GM12878 (cell line): ENCODE measurements around the gene ANTKMT. TPM values are rescaled to one million over a fixed set of nuclear protein-coding genes. Genes with fewer than 3 reads are reported as not detected.

Experiments
- ATAC-seq: fragments of 200-7000 bp; cut with Tn5 transposase; 3 replicates; pipeline ENCODE4 v1.9.1; 2020; ENCODE audit warnings: mild to moderate bottlenecking, moderate library complexity
- BruUV-seq: library from RNA; stranded (reverse); fragments of 400-500 nt; replicated peaks from 2 replicates; lab custom pipeline; 2021; lab: Mats Ljungman, UMichigan
- CTCF ChIA-PET: fragments of 300-600 bp; sonication (Branson Sonifier 250); formaldehyde crosslinking; extraction: SDS; loops from one replicate; lab custom pipeline; 2021; ENCODE audit warnings: inconsistent platforms; lab: Yijun Ruan, JAX
- POLR2A ChIA-PET: fragments of 350-600 bp; formaldehyde crosslinking; extraction: SDS; loops from one replicate; lab custom pipeline; 2021; ENCODE audit warnings: inconsistent platforms; lab: Charles Lee
- RAD21 ChIA-PET: fragments of 300-600 bp; sonication (Branson Sonifier 250); formaldehyde crosslinking; loops from one replicate; lab custom pipeline; 2023; ENCODE audit warnings: antibody characterized with exemption; ENCODE audit not compliant: unreplicated experiment; lab: Charles Lee
- SMC1A ChIA-PET: fragments of 300-600 bp; sonication (Branson Sonifier 250); formaldehyde crosslinking; loops from one replicate; lab custom pipeline; 2023; ENCODE audit not compliant: unreplicated experiment, uncharacterized antibody; lab: Charles Lee
- DNase-seq: peaks from one replicate; pipeline ENCODE4 v3.0.0-alpha.2; 2011; ENCODE audit warnings: low read depth, low spot score
- FAIRE-seq: peaks from 3 replicates; lab custom pipeline; 2011; peaks lifted over from hg19 to GRCh38; lab: Jason Lieb, UNC
- H2AFZ ChIP-seq: 2 replicates; pipeline ENCODE4 v1.6.0; 2011; ENCODE audit warnings: low read depth, low read length, control low read depth; ENCODE audit not compliant: control insufficient read depth
- H3K27ac ChIP-seq: 2 replicates; pipeline ENCODE4 v1.5.1; 2011; ENCODE audit warnings: control low read depth; ENCODE audit not compliant: control insufficient read depth, insufficient read depth
- H3K27me3 ChIP-seq, 2 experiments: replicated peaks in 1 of 2; 2 replicates each; pipeline versions ENCODE4 v1.6.0 to v1.6.1; 2011; ENCODE audit warnings: low read length in 1 of 2; ENCODE audit not compliant: control insufficient read depth in 2 of 2, insufficient read depth in 2 of 2
- H3K36me3 ChIP-seq, 2 experiments: 2 replicates each; pipeline ENCODE4 v1.5.1; 2011; ENCODE audit warnings: low read length in 1 of 2; ENCODE audit not compliant: control insufficient read depth in 2 of 2, insufficient read depth in 2 of 2
- H3K4me1 ChIP-seq: 2 replicates; pipeline ENCODE4 v1.6.1; 2011; ENCODE audit warnings: mild to moderate bottlenecking, low read length, moderate library complexity, mixed read lengths; ENCODE audit not compliant: control insufficient read depth, insufficient read depth
- H3K4me2 ChIP-seq: 2 replicates; pipeline ENCODE4 v1.6.0; 2011; ENCODE audit warnings: control low read depth; ENCODE audit not compliant: control insufficient read depth, insufficient read depth
- H3K4me3 ChIP-seq: fragments of 200-600 bp; sonication (generic); 2 replicates; pipeline ENCODE4 v1.5.1; 2016
- H3K79me2 ChIP-seq: 2 replicates; pipeline ENCODE4 v1.6.0; 2011; ENCODE audit warnings: low read length; ENCODE audit not compliant: control insufficient read depth, insufficient read depth
- H3K9ac ChIP-seq: 2 replicates; pipeline ENCODE4 v1.8.0; 2011; ENCODE audit warnings: low read length, control low read depth, mixed read lengths; ENCODE audit not compliant: control insufficient read depth, insufficient read depth
- H3K9me3 ChIP-seq: replicated peaks from 3 replicates; pipeline ENCODE4 v1.5.1; 2011; ENCODE audit warnings: mild to moderate bottlenecking, low read length; ENCODE audit not compliant: control insufficient read depth, insufficient read depth
- H4K20me1 ChIP-seq: 2 replicates; pipeline ENCODE4 v1.6.0; 2011; ENCODE audit not compliant: control insufficient read depth, insufficient read depth
- CBFB ChIP-seq: IDR thresholded peaks from 2 replicates; pipeline ENCODE4 v1.6.1; 2016; ENCODE audit warnings: antibody characterized with exemption, low read depth
- HSF1 ChIP-seq: fragments of 150-350 bp; IDR thresholded peaks from 2 replicates; pipeline ENCODE4 v1.6.1; 2014; ENCODE audit warnings: mild to moderate bottlenecking, low read depth, low read length
- JUNB ChIP-seq: IDR thresholded peaks from 2 replicates; pipeline ENCODE4 v1.6.1; 2016; ENCODE audit warnings: antibody characterized with exemption, mild to moderate bottlenecking
- LARP7 ChIP-seq: fragments of 450-650 bp; IDR thresholded peaks from 2 replicates; pipeline ENCODE4 v1.6.1; 2017; ENCODE audit warnings: mild to moderate bottlenecking
- RB1 ChIP-seq: fragments of 450-650 bp; formaldehyde crosslinking; IDR thresholded peaks from 2 replicates; pipeline ENCODE4 v1.6.1; 2017; ENCODE audit warnings: mild to moderate bottlenecking, borderline replicate concordance
- SIN3A ChIP-seq: IDR thresholded peaks from 2 replicates; pipeline ENCODE4 v1.6.1; 2012; ENCODE audit warnings: low read depth, low read length, improper control_type of control experiment
- SKIL ChIP-seq: fragments of 450-650 bp; IDR thresholded peaks from 2 replicates; pipeline ENCODE4 v1.6.1; 2017; ENCODE audit warnings: mild to moderate bottlenecking, low read depth, inconsistent platforms; ENCODE audit not compliant: poor library complexity, severe bottlenecking
- SMAD1 ChIP-seq: fragments of 450-650 bp; IDR thresholded peaks from 2 replicates; pipeline ENCODE4 v1.6.1; 2018; ENCODE audit warnings: mild to moderate bottlenecking, low read depth; ENCODE audit not compliant: partially characterized antibody
- WGBS: methylation state at CpG from one replicate; pipeline ENCODE4 v1.1.6; 2016; ENCODE audit warnings: low lambda C conversion rate; ENCODE audit not compliant: insufficient replicate concordance, insufficient coverage; ENCODE audit errors: missing lambda C conversion rate; 5-methylcytosine and 5-hydroxymethylcytosine counted together
- in situ Hi-C: fragments of 300-500 bp; cut with MboI; formaldehyde crosslinking; loops from 9 replicates; pipeline ENCODE4 v1.14.3; 2018; ENCODE audit warnings: mixed read lengths
- intact Hi-C: fragments of 100-400 bp; cut with micrococcal nuclease; formaldehyde crosslinking; loops from one replicate; pipeline ENCODE4 v1.14.2; 2022; ENCODE audit not compliant: unreplicated experiment
- polyA plus RNA-seq, 11 experiments: library from polyadenylated mRNA; depleted of rRNA in 4 of 11; unstranded in 6 of 11; stranded (reverse) in 5 of 11; fragments of >200 nt; fragmentation: Nextera tagmentation in 4 of 11; fragmentation: Illumina TruSeq in 1 of 11; extraction: Ambion mirVana in 4 of 11; extraction: Trizol in 1 of 11; gene quantifications; 1 replicate in 1 of 11; 2 replicates in 10 of 11; pipeline versions ENCODE4 v1.2.1 to v1.2.3, GENCODE V29; 2011 to 2016; ENCODE audit warnings: inconsistent platforms in 2 of 11, missing spikeins in 2 of 11, low read depth in 1 of 11
- total RNA-seq, 4 experiments: library from RNA; depleted of rRNA in 3 of 4; stranded (reverse); fragments of >200 nt in 3 of 4; fragmentation: Illumina TruSeq in 1 of 4; extraction: Trizol in 1 of 4; gene quantifications; 2 replicates each; pipeline versions ENCODE4 v1.2.1 to v1.2.3, GENCODE V29; 2013 to 2021
- TF ChIP-seq, protein P1 (sequence below): IDR thresholded peaks from 2 replicates; pipeline ENCODE4 v1.6.1; 2012; ENCODE audit warnings: mild to moderate bottlenecking, low read depth, low read length

ANTKMT gene
- total and polyA plus RNA-seq, 10 of the 15 experiments (the other 5 are each of a cell fraction or from before 2014, with no cell fraction given), result 0.58 to 60.5 (median 25.8) TPM

DNA sequence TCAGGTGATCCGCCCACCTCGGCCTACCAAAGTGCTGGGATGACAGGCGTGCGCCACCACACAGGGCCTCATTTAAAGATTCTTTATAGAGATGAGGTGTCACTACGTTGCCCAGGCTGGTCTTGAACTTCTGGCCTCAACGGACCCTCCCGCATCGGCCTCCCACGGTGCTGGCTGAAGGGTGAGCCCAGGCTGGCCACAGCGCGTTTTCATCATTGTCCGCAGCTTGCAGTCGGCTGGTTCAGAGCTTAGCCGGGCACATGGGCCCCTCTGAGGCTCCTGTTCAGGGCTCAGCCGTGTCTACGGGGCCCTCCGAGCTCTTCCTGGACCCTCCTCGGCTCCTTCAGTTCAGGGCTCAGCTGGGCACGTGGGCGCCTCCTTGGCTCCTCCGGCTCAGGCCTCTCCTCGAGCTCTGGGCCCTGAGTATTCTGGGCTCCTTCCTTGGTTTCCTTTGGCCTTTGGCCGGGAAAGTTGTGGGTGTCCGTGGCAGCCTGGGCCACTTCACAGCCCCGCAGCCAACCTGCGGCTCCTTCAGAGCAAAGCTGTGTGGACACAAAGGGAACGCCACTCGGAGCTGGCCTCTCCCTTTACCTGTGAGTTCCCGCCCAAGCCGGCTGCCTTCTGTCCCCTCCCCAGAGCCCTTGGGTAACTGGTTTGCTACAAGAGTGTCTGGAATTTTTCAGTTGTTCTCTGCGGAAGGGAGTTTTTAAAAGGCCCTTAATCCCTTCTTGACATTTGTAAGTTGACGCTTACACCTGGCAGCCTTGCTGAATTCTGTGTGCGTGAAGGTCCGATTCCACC is 38.4 kb downstream of the ANTKMT start:
- Histone ChIP-seq H3K4me3 (no peak overlapping the region), H3K9ac (no peak overlapping the region), H3K27ac (no peak overlapping the region), H4K20me1 (no peaks in the 10 kb centered on the region), H3K9me3 (no peaks in the 10 kb centered on the region; the same call in 2 of the 3 replicates), H3K79me2 (no peaks in the 10 kb centered on the region), H3K27me3 (no peaks in the 10 kb centered on the region; a peak in 1 of 4 replicates), H3K4me1 (no peaks in the 10 kb centered on the region), H3K4me2 (no peak overlapping the region), H2AFZ (no peak overlapping the region), H3K36me3 (no peaks in the 10 kb centered on the region)
- ATAC-seq (no peak), FAIRE-seq (no peak), DNase-seq (no peak)
- BruUV-seq, result no TSS peak
- RAD21 ChIA-PET, result interaction anchor here (0.6 kb wide), 1 partner anchor 39 kb away, joined by 3 read pairs; no protein-coding TSS in a partner anchor
- intact Hi-C loops, result no loop called here
- POLR2A ChIA-PET, result no interaction called here
- CTCF ChIA-PET, result no interaction called here
- in situ Hi-C loops, result no loop called here
- SMC1A ChIA-PET, result no interaction called here
- TF ChIP-seq HSF1, result no peak
- TF ChIP-seq RB1, result no peak
- TF ChIP-seq CBFB, result no peak
- TF ChIP-seq SMAD1, result no peak
- no peak for TF ChIP-seq JUNB
- TF ChIP-seq SKIL, result no peak
- no peak for TF ChIP-seq SIN3A
- TF ChIP-seq, protein P1, sequence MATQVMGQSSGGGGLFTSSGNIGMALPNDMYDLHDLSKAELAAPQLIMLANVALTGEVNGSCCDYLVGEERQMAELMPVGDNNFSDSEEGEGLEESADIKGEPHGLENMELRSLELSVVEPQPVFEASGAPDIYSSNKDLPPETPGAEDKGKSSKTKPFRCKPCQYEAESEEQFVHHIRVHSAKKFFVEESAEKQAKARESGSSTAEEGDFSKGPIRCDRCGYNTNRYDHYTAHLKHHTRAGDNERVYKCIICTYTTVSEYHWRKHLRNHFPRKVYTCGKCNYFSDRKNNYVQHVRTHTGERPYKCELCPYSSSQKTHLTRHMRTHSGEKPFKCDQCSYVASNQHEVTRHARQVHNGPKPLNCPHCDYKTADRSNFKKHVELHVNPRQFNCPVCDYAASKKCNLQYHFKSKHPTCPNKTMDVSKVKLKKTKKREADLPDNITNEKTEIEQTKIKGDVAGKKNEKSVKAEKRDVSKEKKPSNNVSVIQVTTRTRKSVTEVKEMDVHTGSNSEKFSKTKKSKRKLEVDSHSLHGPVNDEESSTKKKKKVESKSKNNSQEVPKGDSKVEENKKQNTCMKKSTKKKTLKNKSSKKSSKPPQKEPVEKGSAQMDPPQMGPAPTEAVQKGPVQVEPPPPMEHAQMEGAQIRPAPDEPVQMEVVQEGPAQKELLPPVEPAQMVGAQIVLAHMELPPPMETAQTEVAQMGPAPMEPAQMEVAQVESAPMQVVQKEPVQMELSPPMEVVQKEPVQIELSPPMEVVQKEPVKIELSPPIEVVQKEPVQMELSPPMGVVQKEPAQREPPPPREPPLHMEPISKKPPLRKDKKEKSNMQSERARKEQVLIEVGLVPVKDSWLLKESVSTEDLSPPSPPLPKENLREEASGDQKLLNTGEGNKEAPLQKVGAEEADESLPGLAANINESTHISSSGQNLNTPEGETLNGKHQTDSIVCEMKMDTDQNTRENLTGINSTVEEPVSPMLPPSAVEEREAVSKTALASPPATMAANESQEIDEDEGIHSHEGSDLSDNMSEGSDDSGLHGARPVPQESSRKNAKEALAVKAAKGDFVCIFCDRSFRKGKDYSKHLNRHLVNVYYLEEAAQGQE, result no peak
- TF ChIP-seq LARP7, result no peak
- TF ChIP-seq, all 136 proteins: peak for 0
- WGBS, result 72% methylated on average over 34 of the region's 34 CpGs
